HG02759 (cell line): ENCODE results near the gene TECR.
A peak's percentile ranks its signal among the peaks of the same experiment; 100 is the strongest.
"Not testable (repeated sequence)": the region's sequence is repeated elsewhere in the genome, so short reads cannot be mapped to it uniquely, and the experiment has no call there.

Source experiments
- ATAC-seq: cut with Tn5 transposase; IDR thresholded peaks from one replicate; pipeline ENCODE4 v1.9.1; 2021; ENCODE audit warnings: mild to moderate bottlenecking, moderate library complexity; ENCODE audit not compliant: unreplicated experiment

The TECR gene

GRCh38 chr19:14580623-14581237 lies 51.3 kb downstream of the TECR start:
- no peak for ATAC-seq

- peak; percentile 35 for ATAC-seq
Measured at GRCh38 chr19:14582894-14583340, 53.5 kb downstream of the TECR start, which contains the start of gene CLEC17A. TSS of gene CLEC17A (plus strand) at chr19:14583084. CDS start at chr19:14583161, 77 bp downstream.

- ATAC-seq = not testable (repeated sequence)
Measured at GRCh38 chr19:14584372-14584771, 55.0 kb downstream of the TECR start.

GRCh38 chr19:14585187-14585586 lies 55.8 kb downstream of the TECR start:
- peak; percentile 75 for ATAC-seq

GRCh38 chr19:14589433-14589832 lies 60.0 kb downstream of the TECR start:
- ATAC-seq = not testable (repeated sequence)

- no peak for ATAC-seq
Measured at GRCh38 chr19:14595558-14595957, 66.2 kb downstream of the TECR start.

GRCh38 chr19:14599548-14600147 lies 70.3 kb downstream of the TECR start:
- ATAC-seq = no peak

GRCh38 chr19:14603990-14604387 lies 74.6 kb downstream of the TECR start:
- ATAC-seq = peak; percentile 81

- no peak for ATAC-seq
Measured at GRCh38 chr19:14606627-14607026, 77.2 kb downstream of the TECR start.

- no peak for ATAC-seq
Measured at GRCh38 chr19:14611051-14611450, 81.7 kb downstream of the TECR start.

- not testable (repeated sequence) for ATAC-seq
Measured at GRCh38 chr19:14612242-14612641, 82.8 kb downstream of the TECR start.

GRCh38 chr19:14612657-14613056 lies 83.3 kb downstream of the TECR start:
- no peak for ATAC-seq

GRCh38 chr19:14613399-14614098 lies 84.2 kb downstream of the TECR start:
- ATAC-seq = not testable (repeated sequence)

- ATAC-seq = no peak
Measured at GRCh38 chr19:14614099-14614412, 84.7 kb downstream of the TECR start.
